Medulla oblongata (tissue), 1 donor: ENCODE measurements around the gene LRRC47.
"Not testable (repeated sequence)": the region's sequence is repeated elsewhere in the genome, so short reads cannot be mapped to it uniquely, and the experiment has no call there.

Experiments used
- DNase-seq: peaks from one replicate; pipeline ENCODE4 v3.0.0-alpha.2; 2015; ENCODE audit errors: extremely low spot score

Gene LRRC47

DNA sequence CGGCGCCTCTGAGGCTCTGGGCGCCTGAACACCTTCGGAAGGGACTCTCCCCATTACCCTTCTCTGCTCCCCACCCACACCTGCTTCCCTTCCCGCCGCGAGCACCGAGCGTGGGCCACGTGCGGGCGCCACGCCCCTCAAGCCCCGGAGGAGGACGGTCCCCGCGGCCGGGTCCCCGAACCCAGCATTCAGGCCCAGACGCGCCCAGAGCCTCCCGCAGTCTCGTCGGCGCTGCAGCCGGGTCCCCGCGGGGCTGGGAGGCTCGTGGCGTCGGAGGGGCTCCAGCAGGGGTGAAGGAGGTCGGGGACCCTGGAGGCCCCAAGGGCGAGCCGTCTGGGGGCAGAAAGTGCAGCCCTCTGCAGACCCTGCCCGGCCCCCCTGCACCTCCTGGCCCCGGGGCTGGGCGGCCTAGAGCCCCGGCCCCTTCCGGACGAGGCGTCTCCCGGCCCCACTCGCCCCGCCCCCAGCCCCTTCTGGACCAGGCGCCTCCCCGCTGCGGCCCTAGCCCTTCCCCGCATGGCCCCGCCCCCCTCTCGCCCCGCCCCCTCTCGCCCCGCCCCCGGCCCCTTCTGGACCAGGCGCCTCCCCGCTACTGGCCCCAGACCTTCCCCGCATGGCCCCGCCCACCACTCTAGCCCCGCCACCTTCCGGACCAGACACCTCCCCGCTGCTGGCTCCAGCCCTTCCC is 24.1 kb downstream of the LRRC47 start:
- peak; percentile 74 for DNase-seq

DNA sequence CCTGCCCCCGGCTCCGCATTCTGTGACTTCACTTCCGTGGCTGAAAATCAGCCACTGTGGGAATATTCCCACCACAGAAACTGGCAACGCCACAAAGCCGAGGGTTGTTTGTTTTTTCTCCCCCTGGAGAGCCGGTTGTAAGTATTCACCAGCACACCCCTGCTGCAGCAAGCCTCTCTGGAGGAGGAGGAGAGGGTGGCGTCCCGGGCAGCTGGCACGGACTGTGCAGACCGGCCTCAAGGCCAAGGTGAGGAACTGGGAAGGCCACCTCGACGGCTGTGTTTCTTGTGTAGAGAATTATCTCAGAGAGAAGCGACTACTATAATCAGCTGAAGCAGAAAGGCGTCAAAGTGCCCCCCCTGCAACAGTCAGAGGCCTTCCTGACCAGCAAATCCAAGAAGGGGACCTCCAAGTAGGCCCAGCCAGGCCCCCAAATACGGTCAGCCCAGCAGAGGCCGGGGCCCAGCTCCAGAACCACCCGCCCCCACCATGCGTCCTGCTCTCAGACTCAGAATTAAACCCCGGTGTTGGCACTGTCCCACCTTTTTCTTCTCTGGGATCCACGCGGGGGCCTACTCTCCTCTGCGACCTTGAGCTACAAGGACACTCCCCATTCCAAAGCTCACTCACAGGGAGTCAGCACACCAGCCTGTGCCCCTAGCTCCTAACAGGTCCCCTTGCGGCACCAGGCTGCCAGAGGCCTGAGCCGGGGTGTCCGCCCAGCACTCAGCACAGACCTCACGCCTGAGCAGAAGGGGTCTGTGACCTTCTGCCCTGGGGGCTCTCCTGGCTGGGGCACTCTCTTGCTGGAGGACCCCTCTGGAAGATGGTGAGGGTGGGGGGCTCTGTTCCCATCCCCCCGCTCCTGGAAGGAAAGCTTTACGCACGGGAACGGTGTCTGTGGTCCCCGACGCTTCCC is 24.9 kb downstream of the LRRC47 start:
- DNase-seq = no peak

DNA sequence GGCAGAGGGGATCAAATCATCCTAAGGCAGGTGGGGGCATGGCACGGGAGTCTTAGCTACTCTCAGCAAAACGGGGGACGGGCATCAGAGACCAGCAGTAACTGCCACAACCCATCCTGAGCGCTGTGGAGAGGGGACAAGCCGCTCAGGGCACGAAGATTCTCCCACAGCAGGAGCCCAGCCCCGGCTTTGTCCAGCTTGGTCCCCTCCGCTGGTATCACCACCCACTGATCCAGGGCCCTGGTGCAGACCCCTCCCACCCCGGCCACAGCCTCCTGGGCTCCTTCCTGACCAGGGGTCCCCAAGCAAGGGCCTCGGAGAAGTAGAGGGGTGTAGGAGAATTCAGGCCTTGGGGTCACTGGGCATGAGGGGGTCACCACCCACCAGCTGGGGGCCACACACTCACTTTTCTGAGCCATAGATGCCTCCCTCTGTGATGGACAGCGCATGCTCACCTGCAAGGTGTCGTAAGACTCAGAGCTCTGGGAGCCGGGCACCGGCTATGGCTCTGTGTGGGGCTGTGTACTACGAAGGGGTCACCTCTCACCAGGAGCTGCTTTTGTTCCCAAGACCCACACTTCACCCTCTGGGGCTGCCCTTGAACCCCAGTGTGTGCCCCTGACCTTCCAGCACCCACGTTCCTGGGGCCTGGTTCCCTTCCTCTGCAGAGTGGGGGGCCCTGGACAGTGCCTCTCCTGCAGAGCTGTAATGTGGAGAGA is 26.1 kb downstream of the LRRC47 start:
- DNase-seq = no peak

DNA sequence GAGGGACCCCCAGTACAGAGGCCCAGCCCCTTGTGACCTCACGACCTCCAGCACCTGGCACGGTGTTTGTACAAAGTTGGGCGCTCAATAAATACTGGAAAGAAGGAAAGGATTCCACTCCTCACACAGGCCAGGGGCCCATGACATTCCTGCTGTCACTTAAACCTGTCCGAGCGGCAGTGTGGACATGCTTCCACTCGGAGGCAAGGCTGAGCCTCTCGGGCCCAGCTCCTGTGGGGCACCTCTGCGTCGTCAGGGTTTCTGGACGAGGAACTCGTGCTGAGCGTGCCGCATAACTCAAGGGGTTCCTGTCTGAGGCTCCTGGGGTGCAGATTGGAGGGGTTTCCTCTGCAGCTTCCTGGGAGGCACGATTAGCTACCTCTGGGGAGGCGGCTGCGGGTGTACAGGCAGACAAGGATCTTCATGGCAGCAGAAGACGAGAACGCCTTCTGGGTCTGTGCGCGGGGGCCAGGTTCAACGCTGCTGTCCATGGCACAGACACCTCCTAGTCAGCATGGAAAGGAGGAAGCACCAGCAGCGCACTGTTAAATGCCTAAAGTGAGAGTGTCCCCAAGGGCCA is 27.4 kb downstream of the LRRC47 start:
- no peak for DNase-seq

DNA sequence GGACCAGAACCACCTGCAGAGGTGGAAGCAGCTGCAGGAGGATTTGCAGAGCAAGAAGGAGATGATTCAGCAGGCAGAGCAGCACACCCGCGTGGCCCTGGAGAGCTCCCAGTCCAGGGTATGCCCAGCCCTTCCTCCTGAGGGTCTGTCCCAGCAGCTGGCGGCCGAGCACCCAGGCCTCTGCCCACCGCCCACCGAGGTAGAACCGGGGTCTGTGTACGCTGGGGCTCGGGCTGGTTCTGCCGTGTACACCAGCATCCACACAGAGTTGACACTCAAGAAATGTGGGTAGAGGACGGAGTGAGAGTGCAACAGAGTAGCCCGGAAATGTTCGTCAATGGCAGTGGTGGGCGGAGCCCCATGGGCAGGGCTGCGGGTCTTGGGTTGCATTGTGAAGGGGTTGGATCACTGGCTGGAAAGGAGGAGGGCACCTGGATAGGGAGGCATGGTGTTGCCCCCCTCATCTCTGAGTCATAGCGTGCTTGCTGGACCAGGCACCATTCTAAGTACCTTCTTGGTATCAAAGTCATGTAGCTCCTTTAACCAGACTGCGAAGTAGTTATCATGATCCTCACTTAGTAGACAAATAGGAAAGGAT is 28.9 kb downstream of the LRRC47 start:
- DNase-seq = no peak

DNA sequence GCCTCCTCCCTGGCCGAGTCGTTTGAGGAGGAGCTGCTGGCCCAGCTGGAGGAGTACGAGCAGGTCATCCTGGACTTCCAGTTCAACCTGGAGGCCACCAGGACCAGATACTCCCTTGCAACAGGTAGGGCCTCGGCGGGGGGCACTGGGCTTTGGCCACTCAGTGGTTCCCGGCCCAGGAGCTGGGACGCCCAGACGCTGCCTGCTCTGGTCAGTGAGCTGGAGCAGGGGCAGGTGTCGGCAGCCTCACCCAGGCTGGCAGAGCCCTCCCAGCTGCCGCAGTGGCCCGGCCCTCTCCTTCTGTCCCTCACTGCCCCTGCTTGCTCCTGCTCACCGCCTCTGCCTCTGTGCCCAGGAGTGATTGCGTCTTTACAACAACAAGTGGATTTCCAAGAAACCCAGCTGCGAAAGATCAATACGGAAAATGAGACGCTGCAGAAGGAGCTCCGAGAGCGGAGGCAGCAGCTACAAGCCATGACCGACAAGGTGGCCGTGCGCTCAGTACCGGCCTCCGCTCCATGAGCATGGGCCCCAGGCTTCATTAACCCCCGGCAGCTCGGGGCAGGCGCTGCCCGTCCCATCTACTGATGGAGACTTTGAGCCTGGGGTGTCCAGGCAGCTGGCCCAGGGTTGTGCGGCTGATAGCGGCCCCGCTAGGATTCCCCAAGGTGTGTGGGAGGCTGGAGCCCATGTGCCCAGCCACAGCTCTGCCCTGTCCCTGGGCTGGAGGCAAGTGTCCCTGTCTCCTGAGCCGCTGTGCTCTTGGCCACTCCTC is 32.8 kb downstream of the LRRC47 start:
- DNase-seq = no peak

DNA sequence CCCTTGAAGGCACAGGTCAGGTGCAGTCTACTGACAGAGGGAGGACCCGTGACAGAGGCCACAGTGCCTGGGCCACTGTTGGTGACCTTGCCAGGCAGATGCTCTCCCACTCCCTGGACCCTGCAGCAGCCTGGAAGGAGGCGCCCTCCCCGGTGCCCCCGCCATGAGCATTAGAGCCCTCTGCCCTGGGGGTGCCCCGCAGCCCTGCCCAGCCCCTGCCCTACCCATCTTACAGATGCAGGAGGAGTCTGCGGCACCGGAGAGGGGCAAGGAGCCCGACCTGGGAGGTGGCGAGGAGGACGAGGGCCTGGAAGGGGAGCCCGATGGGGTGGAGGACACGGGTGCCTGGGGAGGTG is 33.4 kb downstream of the LRRC47 start:
- no peak for DNase-seq

DNA sequence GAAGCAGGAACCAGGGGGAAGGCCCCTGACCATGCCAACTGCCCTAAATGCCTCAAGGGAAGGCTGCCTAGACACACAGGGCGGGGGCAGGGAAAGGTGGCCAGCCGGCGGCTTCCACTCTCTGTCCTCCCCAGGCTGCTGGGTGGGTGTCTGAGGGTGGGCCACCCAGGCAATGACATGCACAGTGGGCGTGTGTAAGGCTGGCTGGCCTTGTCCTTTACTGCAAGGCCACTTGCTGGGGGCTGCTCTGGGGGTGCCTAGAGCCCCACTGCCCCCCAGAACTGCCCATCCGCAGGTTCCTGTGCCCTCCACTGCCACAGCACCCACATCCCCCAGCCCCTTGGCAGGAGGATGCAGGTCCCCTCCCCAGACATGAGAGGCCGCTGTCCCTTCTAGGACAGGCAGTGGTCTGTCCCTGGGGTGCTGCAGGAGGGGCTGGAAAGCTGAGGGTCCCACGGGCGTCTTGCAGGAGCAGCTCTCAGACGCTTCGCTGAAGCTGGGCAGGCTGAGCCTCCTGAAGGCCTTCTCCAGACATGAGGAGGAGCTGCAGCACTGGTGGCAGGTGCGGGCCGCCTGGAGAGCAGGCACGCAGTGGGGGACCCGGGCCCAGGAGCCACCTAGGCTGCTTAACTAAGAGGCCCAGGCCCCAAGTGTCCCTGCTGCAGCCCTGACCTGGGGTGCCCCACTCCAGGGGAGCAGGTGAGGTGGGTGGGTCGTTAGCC is 34.0 kb downstream of the LRRC47 start:
- DNase-seq = no peak

DNA sequence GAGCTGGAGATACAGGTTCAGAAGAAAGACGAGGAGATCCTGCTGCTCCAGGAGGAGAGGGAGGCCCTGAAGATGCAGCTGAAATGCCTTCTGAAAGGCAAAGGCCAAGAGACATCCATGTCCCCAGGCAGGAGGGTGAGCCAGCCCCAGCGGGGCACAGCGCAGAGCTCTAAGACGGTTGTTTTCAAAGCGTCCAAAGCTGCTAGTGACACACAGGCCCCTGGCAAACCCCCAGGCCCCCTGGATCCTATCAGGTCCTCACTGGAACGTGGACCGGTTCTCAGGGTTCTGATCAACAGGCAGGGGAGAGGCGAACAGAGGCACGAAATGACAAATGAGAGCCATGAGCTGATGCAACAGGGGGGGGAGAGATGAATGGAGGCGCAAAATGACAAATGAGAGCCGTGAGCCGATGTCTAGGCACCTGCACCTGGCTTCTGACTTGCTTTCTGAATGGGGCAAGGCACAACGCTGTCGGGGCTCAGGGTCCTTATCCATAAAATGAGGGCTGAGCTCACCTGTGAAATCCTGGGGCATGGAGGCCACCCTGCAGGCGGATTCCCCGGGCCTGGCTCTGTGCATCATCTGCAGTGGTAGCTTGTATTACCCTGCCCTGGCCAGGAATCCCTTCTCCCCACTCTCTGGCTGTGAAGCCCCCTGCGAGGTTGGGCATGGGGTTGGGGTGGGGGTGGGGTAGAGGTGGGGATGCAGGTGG is 34.8 kb downstream of the LRRC47 start:
- no peak for DNase-seq

DNA sequence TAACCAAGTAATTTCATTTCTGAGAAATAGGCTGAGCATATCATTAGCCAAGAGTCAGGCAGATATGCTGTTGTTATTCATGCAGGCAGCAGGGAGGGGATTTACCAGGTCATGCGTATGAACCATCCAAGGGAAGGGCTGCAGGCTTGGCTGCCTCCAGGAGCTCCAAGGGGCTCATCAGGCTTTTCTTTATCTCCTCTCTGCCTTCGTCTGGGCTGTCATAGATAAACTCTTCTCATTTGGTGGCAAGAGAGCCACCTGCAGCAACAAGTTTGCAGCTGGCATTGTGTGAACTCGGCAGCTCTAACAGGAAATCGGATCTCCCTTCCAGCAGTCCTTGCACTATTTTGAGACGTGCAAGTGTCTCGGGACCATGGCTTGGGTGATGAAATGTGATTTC is 36.5 kb downstream of the LRRC47 start:
- DNase-seq = no peak

DNA sequence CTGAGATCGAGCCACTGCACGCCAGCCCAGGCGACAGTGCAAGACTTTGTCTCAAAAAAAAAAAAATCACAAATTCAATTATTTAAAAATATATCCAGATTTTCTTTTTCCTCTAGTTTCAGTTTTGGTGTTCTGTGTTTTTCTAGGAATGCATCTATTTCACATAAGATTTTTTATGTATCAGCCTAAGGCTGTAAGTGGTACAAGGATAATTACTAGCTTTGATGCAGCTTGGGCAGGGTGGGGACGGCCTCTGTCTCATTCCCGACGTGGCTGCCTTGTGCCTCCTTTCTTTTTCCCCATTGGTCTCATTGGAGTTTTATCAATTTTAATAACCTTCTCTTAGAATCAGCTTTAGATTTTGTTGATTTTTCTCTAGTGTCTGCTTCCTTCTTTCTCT is 37.1 kb downstream of the LRRC47 start:
- DNase-seq = no peak

DNA sequence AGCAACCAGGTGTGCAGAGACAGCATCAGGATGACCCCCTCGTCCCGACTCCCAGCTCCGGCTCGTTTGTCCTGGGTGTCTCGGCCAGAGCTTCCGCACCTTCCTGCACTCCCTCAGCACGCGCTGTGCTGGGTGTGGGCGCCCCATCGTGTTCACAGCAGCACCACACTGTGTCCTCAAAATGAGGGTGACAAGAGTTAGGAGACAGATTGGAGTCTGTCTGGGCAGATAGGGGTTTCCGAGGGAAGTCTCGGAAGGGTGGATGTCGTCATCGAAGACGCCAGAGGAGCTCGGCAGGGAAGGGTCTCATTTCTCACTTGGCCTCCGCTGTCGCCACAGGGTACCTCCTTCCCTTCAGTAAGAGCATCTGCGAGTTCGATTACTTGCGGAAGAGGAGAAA is 39.9 kb downstream of the LRRC47 start:
- DNase-seq = no peak

DNA sequence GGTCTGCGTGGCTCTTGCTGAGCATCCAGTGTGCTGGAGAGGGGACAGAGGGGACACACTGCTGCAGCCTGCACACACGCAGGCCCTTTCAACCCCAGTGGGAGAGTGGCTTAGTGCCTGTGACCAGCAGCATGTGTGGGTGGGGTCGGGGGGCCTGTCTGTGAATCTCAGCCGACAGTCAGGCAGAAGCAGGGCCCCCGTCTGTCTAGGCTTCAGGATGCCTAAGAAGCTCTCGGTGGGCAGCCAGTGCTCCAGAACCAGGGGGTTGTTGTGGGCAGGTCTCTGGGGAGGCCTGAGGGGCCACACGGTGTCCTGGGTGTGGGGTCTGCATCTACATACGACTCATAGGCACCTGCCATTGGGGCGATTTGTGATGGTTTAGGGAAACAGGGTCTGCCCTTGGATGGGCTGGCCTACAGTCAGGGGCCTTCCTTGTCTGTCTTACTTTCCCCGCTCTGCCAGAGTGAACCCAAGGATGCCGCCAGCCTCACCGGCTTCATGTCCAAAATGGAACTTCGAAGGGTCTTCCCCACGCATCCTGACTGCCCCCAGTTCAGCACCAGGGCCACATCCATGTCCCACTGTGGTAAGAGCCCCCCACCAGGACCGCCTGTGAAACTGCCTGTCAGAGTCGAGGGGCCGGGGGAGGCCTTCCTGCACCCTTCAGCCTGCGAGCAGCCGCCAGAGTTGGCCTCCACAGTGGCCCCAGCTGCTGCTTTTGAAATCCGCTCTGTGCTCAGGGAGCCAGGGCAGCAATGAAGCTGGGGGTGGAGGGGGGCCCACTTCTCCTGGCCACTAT is 42.4 kb downstream of the LRRC47 start:
- DNase-seq = no peak

DNA sequence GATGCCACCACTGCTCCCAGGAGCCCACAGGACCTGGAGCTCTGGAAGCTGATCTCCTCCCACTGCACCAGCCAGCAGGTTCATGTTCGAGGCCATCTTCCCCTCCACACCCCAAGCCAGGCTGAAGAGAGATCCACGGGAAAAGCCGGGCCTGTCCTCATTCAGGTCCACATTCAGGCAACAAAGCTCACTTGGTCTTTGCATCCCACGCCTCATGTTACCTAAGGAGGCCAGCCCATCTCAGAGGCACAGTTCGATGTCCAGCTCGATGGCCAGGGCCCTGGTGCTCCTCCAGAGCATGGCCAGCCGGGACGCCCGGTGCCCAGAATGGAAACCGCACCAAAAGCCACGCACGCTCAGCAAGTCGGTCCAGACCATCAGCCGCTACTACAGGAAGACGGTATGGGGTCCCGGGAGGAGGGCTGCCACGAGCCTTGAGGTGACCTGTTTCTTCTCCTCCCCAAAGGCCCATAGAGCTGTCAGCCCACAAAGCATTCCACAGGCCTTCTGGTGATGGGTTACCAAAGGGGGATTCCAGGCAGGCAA is 43.8 kb downstream of the LRRC47 start, which contains the start of gene CCDC27:
TSS of gene CCDC27 (plus strand) at position 51 of the 546 bp plus-strand sequence. CDS start at position 83, 32 bp downstream.
- no peak for DNase-seq

DNA sequence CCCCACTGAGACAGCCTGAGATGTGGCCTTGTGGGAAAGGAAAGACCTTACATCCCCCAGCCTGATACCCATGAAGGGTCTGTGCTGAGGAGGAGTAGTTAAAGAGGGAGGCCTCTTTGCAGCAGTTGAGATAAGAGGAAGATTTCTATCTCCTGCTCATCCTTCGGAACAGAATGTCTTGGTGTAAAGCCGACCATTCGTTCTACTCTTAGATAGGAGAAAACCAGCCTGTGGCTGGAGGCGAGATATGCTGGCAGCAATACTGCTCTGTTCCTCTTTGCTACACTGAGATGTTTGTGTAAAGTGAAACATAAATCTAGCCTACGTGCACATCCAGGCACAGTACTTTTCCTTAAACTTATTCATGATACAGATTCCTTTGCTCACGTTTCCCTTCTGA is 45.6 kb downstream of the LRRC47 start:
- no peak for DNase-seq

DNA sequence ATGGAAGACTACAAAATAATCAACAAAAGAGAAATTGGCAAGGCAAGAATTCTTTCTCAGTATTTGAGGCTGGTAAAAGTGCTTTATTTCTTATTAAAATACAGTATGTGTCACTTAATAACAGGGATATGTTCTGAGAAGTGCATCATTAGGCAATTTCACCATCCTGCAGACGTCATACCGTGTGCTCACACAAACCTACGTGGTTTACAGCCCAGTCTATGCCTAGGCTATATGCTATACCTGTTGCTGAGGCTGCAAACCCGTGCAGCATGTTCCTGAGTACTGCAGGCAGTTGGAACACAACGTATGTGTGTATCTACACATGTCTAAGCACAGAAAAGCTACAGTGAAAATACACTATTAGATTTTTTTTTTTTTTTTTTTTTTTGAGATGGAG is 46.8 kb downstream of the LRRC47 start:
- DNase-seq = no peak

DNA sequence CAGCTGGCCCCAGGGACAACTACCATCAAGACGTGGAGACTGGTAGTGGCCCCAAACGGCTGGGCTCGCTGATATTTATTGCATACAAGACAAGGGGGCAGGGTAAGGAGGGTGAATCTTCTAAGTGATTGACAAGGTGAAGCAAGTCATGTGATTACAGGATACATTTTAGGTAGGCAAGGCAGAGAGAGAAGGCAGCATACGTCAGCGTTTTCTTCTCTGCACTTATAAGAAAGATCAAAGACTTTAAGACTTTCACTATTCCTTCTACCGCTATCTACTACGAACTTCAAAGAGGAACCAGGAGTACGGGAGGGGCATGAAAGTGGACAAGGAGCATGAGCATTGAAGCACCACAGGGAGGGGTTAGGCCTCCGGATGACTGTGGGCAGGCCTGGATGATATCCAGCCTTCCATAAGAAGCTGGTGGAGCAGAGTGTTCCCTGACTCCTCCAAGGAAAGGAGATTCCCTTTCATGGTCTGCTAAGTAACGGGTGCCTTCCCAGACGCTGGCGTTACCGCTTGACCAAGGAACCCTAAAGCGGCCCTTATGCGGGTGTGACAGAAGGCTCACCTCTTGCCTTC is 47.9 kb downstream of the LRRC47 start:
- not testable (repeated sequence) for DNase-seq

DNA sequence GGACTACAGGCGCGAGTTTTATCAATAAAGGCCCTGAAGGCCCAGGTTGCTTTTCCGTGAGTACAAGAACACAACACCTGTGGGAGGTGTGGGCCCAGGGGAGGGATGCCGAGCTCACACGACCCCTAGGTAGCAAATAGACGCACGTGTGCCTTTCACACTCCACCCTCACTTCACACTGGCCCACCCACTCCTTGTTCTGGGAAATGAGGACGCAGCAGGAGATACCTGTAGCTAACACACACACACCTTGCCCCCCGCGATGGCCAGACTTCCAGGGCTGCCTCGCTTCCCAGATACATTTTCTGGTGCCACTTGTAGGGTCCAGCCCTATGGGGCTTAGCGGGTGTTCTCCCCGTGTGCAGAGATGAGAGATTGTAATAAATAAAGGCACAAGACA is 48.4 kb downstream of the LRRC47 start:
- DNase-seq = no peak
